NCI-H748 (cell line): ENCODE measurements around the gene SMIM8.
"Not testable (repeated sequence)": the region's sequence is repeated elsewhere in the genome, so short reads cannot be mapped to it uniquely, and the experiment has no call there.

Experiments used
- DNase-seq: peaks from one replicate; lab custom pipeline; 2025; ENCODE audit not compliant: unreplicated experiment; lab: John Stamatoyannopoulos, UW

SMIM8 gene, protein sequence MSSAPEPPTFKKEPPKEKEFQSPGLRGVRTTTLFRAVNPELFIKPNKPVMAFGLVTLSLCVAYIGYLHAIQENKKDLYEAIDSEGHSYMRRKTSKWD

DNA sequence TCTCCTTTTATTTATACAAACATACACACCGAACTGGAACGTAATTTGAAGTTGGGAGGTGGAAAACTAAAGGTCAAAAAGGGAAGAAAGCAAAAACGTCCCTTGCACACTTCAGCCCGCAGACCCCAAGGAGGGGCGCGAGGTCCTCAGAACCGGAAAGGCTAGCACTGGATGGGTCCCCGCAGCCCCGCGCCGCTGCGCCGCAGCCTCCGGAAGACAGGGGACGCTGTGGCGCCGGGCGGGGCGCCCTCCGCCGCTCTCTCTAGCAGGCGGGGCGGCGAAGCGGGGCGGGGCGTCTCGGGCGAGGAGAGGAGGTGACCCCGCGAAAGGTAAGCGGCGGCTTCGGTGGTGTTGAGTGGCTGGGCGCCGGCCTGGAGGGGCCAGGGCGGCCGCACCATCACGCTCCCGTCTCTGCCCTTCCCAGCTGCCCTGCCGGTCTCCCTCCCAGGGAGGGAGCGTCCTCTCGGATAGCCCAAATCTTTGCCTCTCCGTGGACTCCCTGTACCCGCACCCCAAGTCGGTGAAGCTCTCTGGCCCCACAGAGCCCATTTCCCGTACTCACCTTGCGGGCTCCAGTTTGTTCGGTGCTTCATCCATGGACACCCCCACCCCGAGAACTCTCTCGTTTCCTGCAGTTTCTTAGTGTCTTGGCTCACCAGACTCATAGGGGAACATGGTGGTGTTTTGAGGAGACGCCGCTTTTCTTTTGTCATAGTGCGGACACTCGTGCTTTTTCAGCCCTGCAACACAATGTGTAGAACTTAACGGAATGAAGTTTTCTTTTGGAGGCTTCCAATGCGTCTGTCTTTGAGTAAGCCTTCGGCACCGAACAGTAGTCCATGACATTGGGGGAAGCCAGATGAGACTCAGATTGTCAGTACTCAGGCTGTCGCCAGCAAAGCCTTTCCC is at the start of gene SMIM8:
SMIM8 (plus strand) TSS at position 285 of the 909 bp plus-strand sequence. CDS start 14,444 bp downstream, outside the sequence.
- peak; percentile 93 for DNase-seq

DNA sequence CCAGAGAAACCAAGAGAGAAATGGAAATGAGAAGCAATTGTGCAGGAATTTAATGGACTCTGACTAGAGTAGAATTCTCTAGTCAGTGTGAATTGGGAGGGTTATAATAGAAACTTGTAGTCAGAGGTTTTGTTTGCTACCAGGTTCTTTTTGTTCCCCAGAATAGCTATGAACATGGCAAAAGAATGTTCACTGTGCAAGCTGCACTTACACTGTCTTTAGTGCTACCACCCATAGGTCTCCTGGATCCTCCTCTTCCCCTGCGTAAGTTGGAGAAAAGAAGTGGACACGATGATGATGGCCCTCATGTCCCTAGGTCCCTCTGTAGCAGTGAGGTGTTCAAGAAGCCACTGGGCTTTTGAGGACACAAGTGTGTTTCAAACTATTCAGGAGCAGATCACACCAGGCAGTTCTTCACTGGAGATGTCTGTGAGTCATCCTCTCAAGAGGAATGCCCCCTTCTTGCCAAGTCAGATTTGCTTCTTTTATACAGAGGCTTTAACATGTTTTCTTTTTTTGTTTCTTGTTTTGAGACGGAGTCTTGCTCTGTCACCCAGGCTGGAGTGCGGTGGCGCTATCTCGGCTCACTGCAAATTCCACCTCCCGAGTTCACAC is 47.6 kb upstream of the SMIM8 start:
- no peak for DNase-seq

DNA sequence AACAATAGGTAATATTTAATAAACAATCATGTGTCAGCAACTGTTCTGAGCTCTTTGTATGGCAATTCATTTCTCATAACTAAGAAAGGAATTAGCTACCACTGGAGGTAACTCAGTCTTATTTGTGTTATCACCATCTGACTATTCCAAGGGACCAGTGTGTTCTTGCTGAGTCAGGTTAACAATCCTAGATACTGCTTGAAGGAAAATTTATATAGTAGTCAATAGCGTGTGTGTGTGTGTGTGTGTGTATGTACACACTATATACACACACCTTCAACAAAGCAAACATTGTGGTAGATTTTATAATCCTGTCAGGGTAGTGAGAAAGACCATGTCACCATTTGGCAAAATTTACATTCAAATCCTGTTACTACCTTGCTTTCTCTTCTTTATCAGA is 45.8 kb upstream of the SMIM8 start:
- no peak for DNase-seq

DNA sequence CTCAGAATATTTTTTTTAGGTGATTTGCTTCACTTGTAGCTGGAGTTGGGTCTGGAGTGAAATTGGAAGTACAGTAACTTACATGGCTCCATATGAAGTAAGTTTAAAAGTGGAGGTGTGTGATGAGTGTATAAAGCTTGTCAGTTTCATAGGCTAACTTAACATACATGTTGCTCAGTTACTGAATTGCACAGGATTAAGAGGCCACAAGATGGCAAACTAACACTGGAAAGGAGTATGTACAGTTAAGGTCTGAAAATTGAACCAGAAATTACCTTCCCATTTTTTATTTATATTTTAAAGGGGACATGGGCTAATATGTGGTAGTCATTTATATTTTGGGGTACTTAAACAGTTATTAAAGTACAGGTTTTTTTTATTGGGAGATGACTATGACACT is 45.3 kb upstream of the SMIM8 start:
- peak; percentile 44 for DNase-seq

DNA sequence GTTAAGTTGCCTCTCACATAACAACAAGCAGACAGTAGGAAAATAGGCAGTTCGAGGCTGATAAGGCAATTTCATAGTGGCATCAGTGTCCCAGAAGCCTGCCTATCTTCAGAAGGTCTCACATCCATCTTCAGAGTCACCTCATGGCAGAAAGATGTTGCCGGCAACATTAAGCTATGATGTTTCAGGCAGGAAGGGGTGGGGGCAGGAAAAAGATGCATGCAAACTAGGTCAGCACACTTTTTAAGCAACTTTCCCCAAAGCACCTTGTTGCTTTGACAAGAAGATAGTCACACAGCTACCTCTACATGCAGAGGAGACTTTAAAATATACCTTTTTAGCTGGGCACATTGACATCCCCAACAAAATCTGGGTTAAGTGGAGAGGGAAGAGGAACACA is 43.2 kb upstream of the SMIM8 start:
- DNase-seq, result no peak

DNA sequence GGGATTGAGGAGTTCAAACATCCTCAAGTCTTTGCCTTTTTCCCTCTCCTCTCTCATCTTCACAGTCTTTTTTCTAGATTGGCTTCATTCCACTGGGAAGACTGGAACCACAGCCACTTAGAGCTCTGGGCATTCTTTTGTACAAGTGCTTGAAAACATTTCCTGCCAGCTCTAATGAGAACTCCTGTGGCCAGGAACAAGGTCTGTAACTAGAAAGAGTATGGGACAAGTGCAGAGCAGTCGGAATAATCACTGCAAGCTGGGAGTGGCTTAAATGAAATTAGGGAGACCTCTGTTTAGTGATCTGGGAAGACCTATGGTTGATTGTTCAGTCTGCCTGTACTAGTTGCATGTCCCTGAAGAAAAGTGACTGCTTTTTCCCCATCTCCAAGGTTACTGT is 41.0 kb upstream of the SMIM8 start:
- no peak for DNase-seq

DNA sequence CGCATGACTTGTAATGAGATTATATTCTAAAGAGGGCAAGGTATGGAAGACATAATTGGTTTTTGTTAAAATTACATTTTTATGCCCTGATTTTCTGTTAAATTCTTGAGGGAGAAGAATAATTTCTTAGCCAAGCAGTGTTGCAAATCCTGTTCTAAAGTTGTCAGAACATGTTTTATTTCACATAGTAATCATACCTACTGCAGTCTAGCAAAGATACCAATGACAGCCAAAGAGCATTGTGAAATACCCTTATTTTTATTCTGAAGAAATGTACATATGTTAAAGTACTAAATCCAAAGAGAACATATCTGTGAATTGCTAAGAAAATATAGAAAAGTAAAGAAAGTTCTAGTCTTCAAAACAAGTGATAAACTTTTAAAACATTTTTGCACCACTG is 39.6 kb upstream of the SMIM8 start:
- DNase-seq, result no peak

DNA sequence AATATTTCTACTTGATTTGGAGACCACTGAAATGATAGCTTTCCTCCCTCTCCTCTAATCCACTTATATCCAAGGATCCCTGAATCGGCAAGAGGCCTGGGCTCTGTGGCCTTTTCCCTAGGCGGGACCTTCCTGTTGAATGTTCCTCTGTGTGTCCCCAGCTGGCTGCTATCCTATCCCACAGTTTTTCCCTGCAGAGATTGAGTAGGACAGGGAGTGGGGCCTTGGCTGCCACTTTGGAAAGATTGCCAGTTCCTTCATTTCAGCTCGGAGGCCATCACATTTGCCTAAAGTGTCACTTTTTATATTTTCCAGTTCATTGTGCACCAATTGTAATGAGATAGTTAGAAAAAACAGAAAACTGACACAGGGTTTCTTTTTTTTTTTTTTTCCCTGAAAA is 38.9 kb upstream of the SMIM8 start:
- no peak for DNase-seq

DNA sequence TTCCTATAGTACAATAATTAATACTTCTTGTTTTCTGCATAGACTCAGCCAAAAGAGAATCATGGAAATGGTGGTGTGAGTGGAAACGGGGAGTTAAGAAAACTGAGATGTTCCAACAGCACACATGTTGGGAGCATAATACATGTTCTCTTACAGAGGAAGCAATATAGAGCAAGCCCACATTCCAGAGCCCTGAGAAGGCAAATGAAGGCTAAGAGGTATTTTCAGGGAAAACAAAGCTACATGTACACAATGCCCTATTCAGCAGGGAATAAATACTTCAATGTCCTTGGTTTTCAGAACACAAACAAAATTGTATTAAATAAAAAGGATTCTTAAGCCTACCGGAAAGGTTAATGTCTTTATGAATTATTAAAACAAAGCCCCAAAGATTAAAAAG is 35.1 kb upstream of the SMIM8 start:
- no peak for DNase-seq

DNA sequence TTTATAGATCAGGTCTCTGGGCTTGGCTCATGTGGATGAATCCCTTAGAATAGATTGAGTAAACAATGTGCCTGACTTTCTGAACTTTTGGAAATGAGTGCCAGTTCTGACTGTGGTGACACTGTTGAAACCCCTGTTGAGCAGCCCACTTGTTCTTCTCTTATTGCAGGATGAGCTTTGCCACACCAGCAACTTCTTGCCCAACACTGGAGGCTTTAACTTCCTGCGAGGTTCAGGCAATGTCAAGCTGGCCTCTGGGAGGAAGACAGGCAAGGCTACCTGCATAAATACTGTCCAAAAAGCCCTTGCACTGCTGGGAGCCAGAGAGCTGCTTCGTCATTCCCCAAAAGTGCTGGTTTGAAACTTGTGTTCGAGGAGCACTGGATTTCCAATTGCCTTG is 32.8 kb upstream of the SMIM8 start:
- no peak for DNase-seq

DNA sequence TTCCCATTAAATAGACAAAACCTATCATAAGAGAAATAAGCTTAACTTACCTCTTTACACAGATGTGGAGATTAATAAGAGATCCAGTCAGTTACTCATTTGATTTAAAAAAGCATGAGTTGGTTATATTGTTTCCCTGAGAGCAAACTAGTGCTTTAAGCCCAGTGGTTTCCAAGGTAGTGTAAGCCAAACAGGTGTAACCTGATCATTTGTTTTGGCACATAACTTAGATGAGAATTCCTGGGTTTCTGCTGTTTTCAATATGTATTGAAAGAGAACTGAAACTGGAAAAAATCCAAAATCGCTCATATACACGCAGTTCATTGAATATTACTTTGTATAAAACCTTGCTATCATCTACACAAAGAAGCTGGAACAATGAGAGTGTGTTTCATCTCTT is 30.5 kb upstream of the SMIM8 start:
- DNase-seq, result peak; percentile 62

DNA sequence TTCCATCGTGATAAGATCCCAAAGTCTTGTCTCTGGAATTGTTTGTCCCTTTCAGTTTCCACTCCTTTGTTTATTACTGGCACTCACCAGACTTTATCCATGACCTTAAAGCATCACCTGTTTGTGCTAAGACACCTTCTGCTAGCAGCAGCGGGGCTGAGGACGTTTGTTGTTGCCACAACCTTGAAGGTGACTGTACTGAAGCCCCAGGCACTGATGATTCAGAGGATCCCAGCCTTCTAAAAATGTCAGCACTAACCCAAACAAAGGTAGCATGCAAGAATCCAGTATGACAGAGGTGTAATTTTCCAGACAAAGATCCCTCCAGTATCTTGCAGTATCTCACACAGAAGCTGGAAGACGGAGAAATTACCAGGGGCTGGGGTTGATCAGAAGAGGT is 28.9 kb upstream of the SMIM8 start:
- no peak for DNase-seq

DNA sequence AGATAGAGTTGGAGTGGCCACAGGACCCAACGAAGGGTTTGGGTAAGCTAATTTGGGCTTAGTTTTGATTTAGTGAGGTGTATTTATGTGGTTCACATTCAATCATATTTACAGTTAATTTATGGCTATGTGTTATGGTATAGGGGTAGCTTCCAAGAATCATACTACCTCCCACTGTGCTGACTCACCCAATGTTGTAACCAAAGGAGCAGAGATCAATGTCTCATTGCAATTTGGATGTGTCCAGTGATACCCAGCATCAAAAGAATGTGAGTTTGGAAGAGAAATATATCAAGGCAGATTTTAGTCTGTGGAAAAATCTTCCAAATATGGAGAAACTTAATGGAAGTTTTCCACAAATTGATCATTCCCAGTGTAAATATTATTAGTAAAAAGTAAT is 25.3 kb upstream of the SMIM8 start:
- no peak for DNase-seq

DNA sequence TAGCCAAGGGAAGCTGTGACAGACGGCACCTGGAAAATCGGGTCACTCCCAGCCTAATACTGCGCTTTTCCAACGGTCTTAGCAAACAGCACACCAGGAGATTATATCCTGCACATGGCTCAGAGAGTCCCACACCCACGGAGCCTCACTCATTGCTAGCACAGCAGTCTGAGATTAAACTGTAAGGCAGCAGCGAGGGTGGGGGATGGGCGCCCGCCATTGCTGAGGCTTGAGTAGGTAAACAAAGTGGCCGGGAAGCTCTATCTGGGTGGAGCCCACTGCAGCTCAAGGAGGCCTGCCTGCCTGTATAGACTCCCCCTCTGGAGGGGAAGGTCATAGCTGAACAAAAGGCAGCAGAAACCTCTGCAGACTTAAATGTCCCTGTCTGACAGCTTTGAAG is 21.1 kb upstream of the SMIM8 start:
- not testable (repeated sequence) for DNase-seq

DNA sequence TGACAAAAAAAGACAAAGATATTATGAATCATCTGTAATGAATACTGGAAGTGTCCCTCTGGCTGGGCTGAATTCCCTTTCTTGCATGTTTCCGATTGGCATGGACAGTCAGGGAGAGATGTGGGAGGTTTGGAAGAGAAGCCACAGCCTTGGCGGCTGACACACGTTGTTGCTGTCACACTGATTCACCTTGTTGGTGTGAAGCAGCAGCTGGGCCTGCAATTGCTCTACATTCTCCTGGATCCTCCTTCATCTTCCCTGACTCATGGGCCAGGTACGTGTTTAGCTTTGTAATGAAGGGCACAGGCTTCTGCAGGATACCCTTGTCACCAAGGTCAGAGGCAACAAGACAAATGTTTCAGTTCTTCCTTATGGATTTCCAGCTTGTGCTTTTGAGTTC is 13.4 kb upstream of the SMIM8 start:
- DNase-seq, result no peak

DNA sequence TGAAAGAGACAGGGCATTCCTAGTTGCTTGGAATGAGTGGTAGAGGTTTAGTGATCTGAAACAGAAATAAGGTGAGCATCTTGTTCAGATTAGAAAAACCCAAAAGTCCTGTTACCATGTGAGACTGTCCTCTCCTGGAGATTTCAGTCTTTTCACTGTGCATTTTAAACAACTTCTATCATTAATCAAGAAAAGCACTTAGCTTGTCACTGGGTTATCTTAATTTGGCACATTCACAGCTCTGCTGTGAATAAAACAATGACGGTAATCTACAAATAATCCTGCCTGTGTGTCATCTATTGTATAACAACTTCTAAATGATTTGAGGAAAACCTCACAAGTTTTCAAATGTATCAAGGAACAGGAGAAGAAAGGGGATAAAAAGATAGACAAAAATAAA is 9.5 kb upstream of the SMIM8 start:
- DNase-seq, result no peak

DNA sequence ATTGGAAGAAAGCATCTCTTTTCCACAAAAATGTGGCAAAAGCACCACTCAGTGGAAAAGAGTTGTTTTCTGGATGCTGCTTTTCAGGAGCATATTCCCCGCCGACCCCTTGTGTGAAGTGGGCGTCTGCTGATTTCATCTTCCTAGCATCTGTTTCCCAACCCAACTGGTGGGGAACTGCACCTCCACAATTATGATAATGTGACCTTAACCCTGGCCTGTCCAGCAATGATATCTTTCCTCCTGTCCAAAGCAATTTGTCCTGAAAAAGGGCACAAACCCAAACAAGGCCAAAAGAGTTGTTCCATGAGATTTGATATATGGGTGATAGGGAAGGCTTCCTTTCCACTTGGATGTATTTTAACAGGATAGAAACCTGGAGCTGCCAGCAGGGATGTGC is 7.3 kb upstream of the SMIM8 start:
- no peak for DNase-seq

DNA sequence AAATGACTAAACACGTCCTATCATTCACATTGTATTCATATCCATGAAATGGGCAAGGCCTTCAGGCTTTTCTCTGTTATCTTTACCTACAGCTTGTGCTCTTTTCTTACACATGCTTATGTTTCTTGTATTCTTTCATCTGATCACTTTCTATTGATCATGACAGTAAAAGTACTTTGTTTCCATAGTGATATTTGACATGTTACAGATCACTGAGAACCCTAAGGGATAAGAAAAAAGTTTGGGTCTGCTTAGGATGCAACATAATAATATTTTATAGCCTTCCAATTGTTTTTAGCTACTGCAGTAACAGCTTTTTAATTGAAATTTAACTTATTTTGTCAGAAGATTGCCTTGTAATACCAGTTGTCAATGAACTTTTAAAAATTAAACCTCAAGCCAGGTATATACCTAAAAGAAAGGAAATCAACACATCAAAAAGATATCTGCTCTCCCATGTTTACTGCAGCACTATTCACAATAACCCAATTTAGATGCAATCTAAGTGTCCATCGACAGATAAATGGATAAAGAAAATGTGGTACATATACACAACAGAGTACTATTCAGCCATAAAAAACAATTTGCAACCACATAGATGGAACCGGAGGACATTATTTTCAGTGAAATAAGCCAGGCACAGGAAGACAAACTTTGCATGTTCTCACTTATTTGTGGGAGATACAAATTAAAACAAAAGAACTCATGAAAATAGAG is 3.0 kb upstream of the SMIM8 start:
- DNase-seq, result no peak

DNA sequence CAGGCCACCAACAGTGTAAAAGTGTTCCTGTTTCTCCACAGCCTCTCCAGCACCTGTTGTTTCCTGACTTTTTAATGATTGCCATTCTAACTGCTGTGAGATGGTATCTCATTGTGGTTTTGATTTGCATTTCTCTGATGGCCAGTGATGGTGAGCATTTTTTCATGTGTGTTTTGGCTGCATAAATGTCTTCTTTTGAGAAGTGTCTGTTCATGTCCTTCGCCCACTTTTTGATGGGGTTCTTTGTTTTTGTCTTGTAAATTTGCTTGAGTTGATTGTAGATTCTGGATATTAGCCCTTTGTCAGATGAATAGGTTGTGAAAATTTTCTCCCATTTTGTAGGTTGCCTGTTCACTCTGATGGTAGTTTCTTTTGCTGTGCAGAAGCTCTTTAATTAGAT is 1.5 kb downstream of the SMIM8 start:
- not testable (repeated sequence) for DNase-seq

DNA sequence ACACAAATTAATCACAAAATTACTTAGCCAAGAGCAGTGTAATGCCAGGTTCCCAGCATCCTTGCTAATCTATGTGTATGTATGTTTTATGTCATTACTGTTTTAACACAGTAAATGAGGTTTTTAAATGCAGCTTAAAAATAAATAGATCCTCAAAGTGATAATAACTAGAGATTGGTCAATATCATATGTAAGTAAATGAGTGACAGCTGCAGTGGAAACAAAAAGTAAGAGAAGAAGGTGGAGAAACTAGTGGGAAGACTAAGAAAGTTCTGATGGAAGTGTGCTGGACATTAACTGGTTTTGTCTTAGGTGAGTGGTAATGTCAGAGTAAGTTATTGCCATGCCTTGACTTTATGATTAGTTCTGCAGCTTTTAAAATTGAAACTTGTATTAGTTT is 8.6 kb downstream of the SMIM8 start:
- DNase-seq, result no peak

DNA sequence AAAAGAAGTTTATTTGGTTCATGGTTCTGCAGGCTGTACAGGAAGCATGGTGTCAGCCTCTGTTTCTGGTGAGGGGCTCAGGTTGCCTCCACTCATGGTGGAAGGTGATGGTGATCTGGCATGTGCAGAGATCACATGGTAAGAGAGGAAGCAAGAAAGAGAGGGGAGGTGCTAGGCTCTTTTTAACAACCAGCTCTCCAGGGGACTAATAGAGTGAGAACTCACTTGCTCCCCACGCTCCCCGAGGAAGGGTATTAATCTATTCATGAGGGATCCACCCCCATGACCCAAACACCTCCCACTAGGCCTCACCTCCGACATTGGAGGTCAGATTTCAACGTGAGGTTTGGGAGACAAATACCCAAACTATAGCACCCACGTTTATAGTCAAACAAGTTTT is 10.6 kb downstream of the SMIM8 start:
- DNase-seq, result no peak
